H1 (cell line): ENCODE data around the gene LEMD1. TPM values are rescaled to one million over a fixed set of nuclear protein-coding genes. Genes with fewer than 3 reads are reported as not detected.

ENCODE experiments used
- CTCF ChIA-PET: fragments of 300-600 bp; sonication (Branson Sonifier 250); formaldehyde crosslinking; loops from one replicate; lab custom pipeline; 2021; ENCODE audit not compliant: partially characterized antibody; lab: Charles Lee
- POLR2A ChIA-PET: fragments of 300-600 bp; sonication (Branson Sonifier 250); formaldehyde crosslinking; loops from one replicate; lab custom pipeline; 2021; ENCODE audit warnings: inconsistent platforms; ENCODE audit not compliant: partially characterized antibody; lab: Charles Lee
- DNase-seq, 2 experiments: peaks; one replicate each; pipeline versions ENCODE4 v3.0.0 to v3.0.0-alpha.2; 2010 to 2022; ENCODE audit warnings: low spot score in 2 of 2, low read depth in 1 of 2, mixed read lengths in 1 of 2
- FAIRE-seq: peaks from 2 replicates; lab custom pipeline; 2011; peaks lifted over from hg19 to GRCh38; lab: Jason Lieb, UNC
- H2AFZ ChIP-seq: 2 replicates; pipeline ENCODE4 v1.8.1; 2012; ENCODE audit warnings: low read length, inconsistent platforms
- H2AK5ac ChIP-seq: 2 replicates; pipeline ENCODE4 v1.6.1; 2013; ENCODE audit warnings: low read depth, low read length
- H2BK120ac ChIP-seq: replicated peaks from 2 replicates; pipeline ENCODE3; 2013; ENCODE audit warnings: low read depth, low read length, inconsistent platforms
- H2BK12ac ChIP-seq: 2 replicates; pipeline ENCODE4 v1.6.1; 2013; ENCODE audit warnings: low read depth, low read length
- H2BK15ac ChIP-seq: 2 replicates; pipeline ENCODE4 v1.6.1; 2013; ENCODE audit warnings: low read length
- H2BK20ac ChIP-seq: 2 replicates; pipeline ENCODE4 v1.6.1; 2013; ENCODE audit warnings: low read length
- H2BK5ac ChIP-seq: 2 replicates; pipeline ENCODE4 v1.6.1; 2013; ENCODE audit warnings: low read depth, low read length
- H3K14ac ChIP-seq: 2 replicates; pipeline ENCODE4 v1.6.1; 2013; ENCODE audit warnings: inconsistent platforms; ENCODE audit not compliant: insufficient read length
- H3K18ac ChIP-seq: 2 replicates; pipeline ENCODE4 v1.6.1; 2013; ENCODE audit warnings: low read length; ENCODE audit errors: extremely low read depth
- H3K23ac ChIP-seq: 2 replicates; pipeline ENCODE4 v1.6.1; 2013; ENCODE audit warnings: inconsistent platforms; ENCODE audit not compliant: insufficient read length
- H3K23me2 ChIP-seq: 2 replicates; pipeline ENCODE4 v1.6.1; 2013; ENCODE audit warnings: low read depth, low read length
- H3K27ac ChIP-seq: 2 replicates; pipeline ENCODE4 v1.6.1; 2011; ENCODE audit warnings: low read depth, low read length, inconsistent platforms
- H3K27me3 ChIP-seq, 4 experiments: replicated peaks in 1 of 4; 1 replicate in 1 of 4; 2 replicates in 3 of 4; pipeline versions ENCODE4 v1.6.1 to v1.8.1; 2011 to 2013; ENCODE audit warnings: low read length in 3 of 4, mild to moderate bottlenecking in 3 of 4, inconsistent platforms in 2 of 4, mixed read lengths in 2 of 4, moderate library complexity in 1 of 4; ENCODE audit not compliant: control insufficient read depth in 3 of 4, insufficient read depth in 3 of 4; ENCODE audit errors: extremely low read depth in 1 of 4
- H3K36me3 ChIP-seq, 4 experiments: 2 replicates each; pipeline versions ENCODE4 v1.6.1 to v1.8.1; 2011 to 2013; ENCODE audit warnings: mild to moderate bottlenecking in 4 of 4, low read length in 3 of 4, moderate library complexity in 2 of 4, control low read depth in 1 of 4, inconsistent platforms in 1 of 4; ENCODE audit not compliant: insufficient read depth in 4 of 4, control insufficient read depth in 2 of 4
- H3K4ac ChIP-seq: replicated peaks from 2 replicates; pipeline ENCODE3; 2013; ENCODE audit warnings: low read length, low read depth, mixed read lengths, inconsistent platforms; ENCODE audit not compliant: insufficient read length
- H3K4me1 ChIP-seq, 4 experiments: replicated peaks in 1 of 4; 1 replicate in 1 of 4; 2 replicates in 3 of 4; pipeline versions ENCODE4 v1.6.1 to v1.8.1; 2011 to 2013; ENCODE audit warnings: low read length in 3 of 4, inconsistent platforms in 2 of 4, mixed read lengths in 1 of 4; ENCODE audit not compliant: insufficient read depth in 4 of 4, control insufficient read depth in 3 of 4
- H3K4me2 ChIP-seq, 2 experiments: 2 replicates each; pipeline versions ENCODE4 v1.6.1 to v1.8.1; 2011 to 2013; ENCODE audit warnings: low read depth in 2 of 2, low read length in 2 of 2, control low read depth in 1 of 2, inconsistent platforms in 1 of 2, mild to moderate bottlenecking in 1 of 2; ENCODE audit not compliant: insufficient read depth in 1 of 2
- H3K4me3 ChIP-seq, 4 experiments: fragments of 200-600, 300-600 bp in 1 of 4; sonication (generic), shearing (Covaris generic), sonication (Bioruptor Twin) in 1 of 4; 2 replicates each; pipeline versions ENCODE4 v1.5.1 to v1.8.1; 2011 to 2016; ENCODE audit warnings: low read length in 4 of 4, low read depth in 3 of 4, control low read depth in 2 of 4, inconsistent platforms in 2 of 4, mild to moderate bottlenecking in 2 of 4, mixed read lengths in 1 of 4, moderate library complexity in 1 of 4; ENCODE audit not compliant: insufficient read depth in 2 of 4; ENCODE audit errors: extremely low read depth in 1 of 4
- H3K56ac ChIP-seq: replicated peaks from 2 replicates; pipeline ENCODE3; 2013; ENCODE audit warnings: low read depth, mild to moderate bottlenecking, mixed read lengths, low read length, inconsistent platforms; ENCODE audit not compliant: insufficient read length
- H3K79me1 ChIP-seq: 2 replicates; pipeline ENCODE4 v1.6.1; 2013; ENCODE audit warnings: low read depth, low read length, control low read depth
- H3K79me2 ChIP-seq, 2 experiments: 2 replicates each; pipeline versions ENCODE4 v1.6.1 to v1.8.1; 2012 to 2013; ENCODE audit warnings: low read length in 2 of 2, mild to moderate bottlenecking in 2 of 2, inconsistent platforms in 1 of 2; ENCODE audit not compliant: insufficient read depth in 2 of 2, control insufficient read depth in 1 of 2
- H3K9ac ChIP-seq, 4 experiments: replicated peaks in 1 of 4; 1 replicate in 1 of 4; 2 replicates in 3 of 4; pipeline versions ENCODE4 v1.6.1 to v1.8.1; 2011 to 2013; ENCODE audit warnings: low read depth in 3 of 4, low read length in 3 of 4, control low read depth in 2 of 4, mild to moderate bottlenecking in 2 of 4, moderate library complexity in 2 of 4, inconsistent platforms in 1 of 4; ENCODE audit errors: extremely low read depth in 1 of 4
- H3K9me3 ChIP-seq, 2 experiments: 2 replicates each; pipeline versions ENCODE4 v1.6.1 to v1.8.1; 2012 to 2013; ENCODE audit warnings: mild to moderate bottlenecking in 2 of 2, moderate library complexity in 2 of 2, control low read depth in 1 of 2, inconsistent platforms in 1 of 2, low read depth in 1 of 2, low read length in 1 of 2, mixed read lengths in 1 of 2; ENCODE audit not compliant: insufficient read depth in 2 of 2
- H4K20me1 ChIP-seq, 2 experiments: replicated peaks in 1 of 2; 2 replicates each; pipeline versions ENCODE3 to v1.8.1; 2011 to 2013; ENCODE audit warnings: inconsistent platforms in 2 of 2, low read length in 2 of 2, mild to moderate bottlenecking in 1 of 2; ENCODE audit not compliant: insufficient read depth in 2 of 2, control insufficient read depth in 1 of 2
- H4K5ac ChIP-seq: 2 replicates; pipeline ENCODE4 v1.6.1; 2013; ENCODE audit warnings: low read length, low read depth, mixed read lengths, inconsistent platforms; ENCODE audit not compliant: insufficient read length
- H4K8ac ChIP-seq: 2 replicates; pipeline ENCODE4 v1.8.0; 2013; ENCODE audit warnings: mild to moderate bottlenecking, moderate library complexity, low read length, inconsistent platforms; ENCODE audit not compliant: insufficient read depth; ENCODE audit errors: extremely low read depth
- H4K91ac ChIP-seq: replicated peaks from 2 replicates; pipeline ENCODE3; 2013; ENCODE audit warnings: low read length, mixed read lengths, inconsistent platforms; ENCODE audit not compliant: insufficient read length
- CEBPB ChIP-seq: IDR thresholded peaks from 2 replicates; pipeline ENCODE4 v1.6.1; 2012; ENCODE audit warnings: low read depth, low read length
- USF2 ChIP-seq: IDR thresholded peaks from 2 replicates; pipeline ENCODE4 v1.6.1; 2011; ENCODE audit warnings: low read length, improper control_type of control experiment
- WGBS, 2 experiments: shearing (Covaris generic) in 1 of 2; methylation state at CpG; one replicate each; pipeline versions ENCODE4 v1.1.6 to v1.1.7; 2013 to 2015; ENCODE audit warnings: low lambda C conversion rate in 2 of 2, mixed read lengths in 2 of 2, inconsistent platforms in 1 of 2, low coverage in 1 of 2, missing lambda C conversion rate in 1 of 2; ENCODE audit not compliant: insufficient replicate concordance in 2 of 2, insufficient coverage in 1 of 2, insufficient read length in 1 of 2; ENCODE audit errors: extremely low coverage in 1 of 2, missing lambda C conversion rate in 1 of 2; 5-methylcytosine and 5-hydroxymethylcytosine counted together
- polyA plus RNA-seq, 7 experiments: library from polyadenylated mRNA; depleted of rRNA in 3 of 7; stranded (reverse) in 5 of 7; unstranded in 2 of 7; fragments of >200 nt in 5 of 7; fragments of 200-250 nt in 2 of 7; gene quantifications; 1 replicate in 5 of 7; 2 replicates in 1 of 7; 4 replicates in 1 of 7; pipeline versions ENCODE4 v1.2.1 to v1.2.3, GENCODE V29; 2011 to 2013; ENCODE audit warnings: missing spikeins in 2 of 7, mixed read lengths in 2 of 7
- total RNA-seq: library from RNA; stranded (reverse); fragmentation: NEBNext Ultra II Directional; extraction: Animal tissue kit (Norgen Biotek cat#: 25700); gene quantifications from 2 replicates; pipeline ENCODE4 v1.2.1, GENCODE V29; 2021

The LEMD1 gene
- total and polyA plus RNA-seq, 2 of the 8 experiments (the other 6 are each of a cell fraction or from before 2014, with no cell fraction given), result 10.0 to 10.5 TPM

DNA sequence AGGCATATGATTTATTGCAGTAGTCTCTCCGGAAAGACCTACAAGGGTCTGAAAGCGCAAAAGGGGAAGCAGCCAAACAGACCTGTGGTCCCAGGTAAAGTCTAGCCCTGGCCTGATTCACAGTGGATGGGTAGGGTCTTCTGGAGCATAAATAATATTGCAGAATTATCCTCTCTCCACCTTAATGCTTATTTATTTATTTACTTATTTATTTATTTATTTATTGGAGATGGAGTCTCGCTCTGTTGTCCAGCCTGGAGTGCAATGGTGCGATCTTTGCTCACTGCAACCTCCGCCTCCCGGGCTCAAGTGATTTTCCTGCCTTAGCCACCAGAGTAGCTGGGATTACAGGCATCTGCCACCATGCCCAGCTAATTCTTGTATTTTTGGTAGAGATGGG is 53.4 kb downstream of the LEMD1 start:
- Histone ChIP-seq H3K27ac (no peak overlapping the region), H3K14ac (no peak overlapping the region), H4K8ac (no peak overlapping the region), H2AK5ac (no peak overlapping the region), H3K9me3 (no peaks in the 10 kb centered on the region), H3K79me2 (no peaks in the 10 kb centered on the region), H4K20me1 (no peaks in the 10 kb centered on the region), H2BK20ac (no peak overlapping the region), H3K4ac (no peak overlapping the region), H3K18ac (no peak overlapping the region), H3K4me2 (no peak overlapping the region), H2BK15ac (no peak overlapping the region), H3K27me3 (0 out of 7 replicates have a peak, but pooled peaks cover 0 to 2% (median 0%) of the 10 kb centered on the region in 4 experiments), H2BK120ac (no peak overlapping the region), H4K91ac (no peak overlapping the region), H3K79me1 (no peaks in the 10 kb centered on the region), H3K9ac (no peak overlapping the region)
- ChIA-PET POLR2A (no interaction called here), CTCF (interaction anchor here (0.9 to 14.6 kb wide), 4 partner anchors 8 to 154 kb away, joined by 3 to 207 read pairs (median 4); partner anchors contain the start of gene KLHDC8A)
- FAIRE-seq (no peak), DNase-seq (no peak)
- 100% methylated on average over 6 of the region's 6 CpGs; no CpG with 5 or more reads in 1 of the 2 experiments for WGBS, 2 experiments
- TF ChIP-seq CEBPB (no peak), USF2 (no peak)
- TF ChIP-seq, all 59 proteins: peak for 0
- no peaks in the 10 kb centered on the region for H3K23me2 ChIP-seq
- H2AFZ ChIP-seq, result no peak overlapping the region
- no peaks in the 10 kb centered on the region for H3K36me3 ChIP-seq
- no peak overlapping the region for H3K56ac ChIP-seq
- H3K23ac ChIP-seq, result no peak overlapping the region
- H3K4me3 ChIP-seq, result no peak overlapping the region
- no peak overlapping the region for H4K5ac ChIP-seq
- peaks cover 2 to 16% (median 11%) of the 10 kb centered on the region in 4 experiments; a peak in 4 of 7 replicates for H3K4me1 ChIP-seq
- H2BK12ac ChIP-seq, result no peak overlapping the region
- no peak overlapping the region for H2BK5ac ChIP-seq
